ENCODE results near the gene UNC13C.

The UNC13C gene

DNA sequence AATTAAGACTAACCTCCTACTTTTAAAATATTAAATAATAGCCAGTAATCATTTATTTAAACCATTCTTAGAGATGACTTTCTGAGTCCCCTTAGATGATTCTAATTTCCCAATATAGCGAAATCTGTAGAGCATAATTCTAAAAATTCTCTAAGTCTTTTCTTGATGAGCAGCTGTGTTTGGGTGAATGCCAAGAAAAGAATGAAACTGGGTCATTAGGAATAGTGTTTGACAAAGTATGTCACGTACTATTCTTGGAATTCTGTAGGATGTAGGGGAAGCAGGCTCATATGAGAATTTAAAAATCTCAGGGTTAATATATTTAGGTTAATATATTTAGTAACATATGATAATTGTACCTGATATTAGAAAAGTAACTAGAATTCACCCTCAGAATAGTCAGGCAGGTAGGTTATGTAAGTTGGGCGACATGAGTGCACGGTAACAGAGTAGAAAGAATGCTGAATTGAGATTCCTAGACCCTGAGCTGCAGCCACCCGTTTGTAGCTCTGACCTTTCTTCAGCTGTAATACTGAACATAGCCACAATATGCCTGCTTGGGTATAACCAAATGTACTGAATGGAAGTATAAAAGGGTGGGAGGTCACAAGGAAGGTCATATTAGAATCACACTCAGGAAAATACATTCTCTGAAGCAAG is 524.3 kb downstream of the UNC13C start:
- DNase-seq = no peak

DNA sequence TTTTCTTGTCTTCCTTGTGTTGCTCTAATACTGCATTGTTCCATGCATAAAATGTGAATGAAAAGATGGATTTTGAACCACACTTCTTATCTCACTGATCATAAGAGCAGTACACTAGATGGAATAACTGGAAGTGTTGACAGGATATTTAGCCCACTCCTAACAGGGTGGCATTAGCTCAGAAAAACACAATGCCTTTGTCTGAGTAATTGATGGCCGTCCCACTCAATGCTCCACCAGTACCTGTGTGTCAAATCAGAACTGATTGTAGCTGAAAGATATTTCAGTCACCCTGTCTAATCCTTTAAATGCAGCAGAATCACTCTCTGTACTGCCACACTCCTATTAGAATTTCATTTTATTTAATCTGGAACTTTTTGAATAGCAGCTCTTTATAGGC is 526.5 kb downstream of the UNC13C start:
- no peak for DNase-seq

DNA sequence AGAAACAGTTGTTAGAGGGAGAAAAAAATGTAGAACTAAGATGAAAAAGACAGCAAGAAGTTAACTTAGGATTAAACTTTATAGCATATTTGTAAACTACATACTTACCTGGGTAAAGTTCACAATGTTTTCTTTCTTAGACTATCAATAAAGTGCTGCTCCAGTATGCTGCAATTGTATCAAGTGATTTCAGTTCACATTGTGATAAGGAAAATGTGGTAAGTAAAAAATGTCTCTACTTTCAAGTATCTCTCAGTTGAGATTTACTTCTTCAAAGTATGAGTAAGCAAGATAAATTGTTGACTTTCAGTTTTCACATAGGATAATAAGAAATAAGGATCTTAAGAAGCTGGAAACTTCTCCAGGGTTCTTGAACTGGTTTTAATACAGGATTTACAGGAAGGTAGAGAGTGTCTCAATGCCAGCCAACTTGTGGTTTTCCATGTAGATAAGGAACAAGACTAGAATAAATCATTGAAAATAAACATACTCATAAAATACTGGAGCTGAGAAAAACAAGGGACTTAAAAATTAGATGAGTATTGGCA is 528.8 kb downstream of the UNC13C start:
- DNase-seq = no peak

DNA sequence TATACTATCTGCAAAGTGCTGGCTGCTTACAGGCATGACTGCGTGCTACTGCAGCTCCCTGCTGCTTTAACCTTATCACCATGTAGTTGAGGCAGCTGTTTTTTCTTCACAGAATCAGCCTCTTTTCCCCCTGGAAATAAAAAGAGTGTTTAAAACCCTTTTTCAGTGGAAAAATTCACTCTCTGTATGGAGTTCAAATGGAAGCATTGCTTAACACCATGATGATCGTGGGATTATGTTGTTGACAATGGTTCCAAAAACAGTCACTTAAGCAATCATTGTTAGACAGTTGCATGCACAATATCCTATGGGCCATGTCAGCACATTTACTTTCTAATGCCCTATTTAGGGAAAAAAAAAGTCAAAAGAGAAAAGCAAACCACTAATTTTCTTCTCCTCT is 536.4 kb downstream of the UNC13C start:
- no peak for DNase-seq

DNA sequence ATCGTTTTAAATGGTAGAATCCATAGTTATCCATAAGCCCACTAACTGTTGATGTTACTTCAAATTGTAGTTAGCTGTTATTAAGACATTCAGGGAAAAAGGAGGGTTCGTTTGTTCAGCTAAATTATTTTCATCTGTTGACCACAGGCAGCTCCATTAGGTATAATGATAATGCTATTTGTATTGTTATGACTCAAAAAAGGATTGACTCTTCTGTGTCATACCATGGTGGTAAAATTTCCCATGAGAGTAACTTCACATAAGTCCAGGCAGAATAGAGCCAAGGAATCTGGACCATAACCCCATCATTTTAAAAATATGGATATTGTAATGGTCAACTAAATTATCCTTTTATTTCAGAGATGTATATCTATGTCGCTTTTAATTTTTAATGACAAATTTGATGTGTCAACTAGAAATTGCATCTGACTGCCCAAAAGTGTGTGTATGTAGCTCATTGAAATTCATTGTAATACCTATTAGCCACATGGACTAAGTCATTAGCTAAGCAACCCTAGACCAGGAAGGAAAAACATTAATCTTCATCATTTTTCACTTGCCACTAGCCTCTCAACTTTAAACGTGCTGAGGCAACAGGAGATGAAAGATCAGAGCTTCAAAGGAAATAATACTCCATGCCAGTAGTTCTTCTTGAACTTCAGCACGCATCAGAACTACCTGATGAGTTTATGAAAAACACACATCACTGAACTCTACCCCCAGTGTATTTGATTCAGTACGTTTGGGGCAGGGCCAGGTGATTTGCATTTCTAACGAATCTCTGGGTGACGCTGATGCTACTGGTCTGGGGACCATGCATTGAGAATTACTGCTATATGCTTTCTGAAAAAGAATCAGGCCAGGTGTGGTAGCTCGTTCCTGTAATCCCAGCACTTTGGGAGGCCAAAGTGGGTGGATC is 537.7 kb downstream of the UNC13C start:
- no peak for DNase-seq

DNA sequence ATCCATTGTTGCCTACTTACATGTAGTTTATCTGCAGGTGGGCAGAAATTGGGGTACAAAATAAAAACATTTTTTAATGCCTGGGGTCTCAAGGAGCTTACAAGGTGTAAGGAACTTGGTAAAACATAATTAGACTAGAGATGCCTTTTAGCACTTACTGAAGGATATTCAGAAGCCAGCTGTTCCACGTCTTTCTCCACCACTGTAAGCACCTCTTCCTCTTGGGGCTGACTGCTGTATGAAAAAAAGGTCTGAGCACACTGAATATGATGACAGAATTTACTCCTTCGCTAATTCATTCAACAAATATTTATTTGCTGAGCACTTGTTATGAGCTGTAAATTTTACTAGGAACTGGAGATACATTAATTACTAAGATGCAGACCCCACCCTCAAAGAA is 539.1 kb downstream of the UNC13C start:
- no peak for DNase-seq

DNA sequence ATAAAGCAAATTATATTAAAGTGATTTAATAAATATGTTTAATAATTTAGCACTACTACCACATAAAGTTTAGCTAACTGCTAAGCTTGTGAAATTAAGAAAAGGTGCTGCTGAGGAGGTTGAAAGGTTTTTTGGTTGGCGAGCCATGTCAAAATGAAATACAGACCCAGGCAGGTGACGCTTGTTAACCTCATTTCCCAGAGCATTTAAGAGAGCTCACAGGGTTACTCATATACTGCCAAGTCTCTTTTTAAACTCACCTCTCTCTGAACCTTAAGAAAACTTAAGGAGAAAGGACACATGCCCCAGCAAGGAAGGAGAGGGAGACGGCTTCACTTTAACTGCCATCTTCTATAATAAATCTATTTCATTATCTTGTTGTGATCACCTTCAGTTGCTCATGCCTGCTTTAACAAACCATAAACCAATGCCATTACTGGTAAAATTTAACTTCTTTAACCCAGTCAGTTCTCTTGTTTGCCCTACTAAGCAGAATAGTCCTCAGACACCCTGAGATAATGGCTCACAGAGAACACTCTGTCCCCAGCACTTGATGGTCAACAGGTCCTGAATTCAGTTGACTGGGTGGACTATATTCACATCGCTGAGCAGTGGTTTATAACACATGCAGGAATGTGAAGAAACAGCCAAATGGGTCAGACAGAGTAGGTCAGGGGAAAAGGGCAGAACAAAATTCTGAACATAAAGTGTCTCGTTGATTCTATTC is 540.1 kb downstream of the UNC13C start:
- DNase-seq = no peak

DNA sequence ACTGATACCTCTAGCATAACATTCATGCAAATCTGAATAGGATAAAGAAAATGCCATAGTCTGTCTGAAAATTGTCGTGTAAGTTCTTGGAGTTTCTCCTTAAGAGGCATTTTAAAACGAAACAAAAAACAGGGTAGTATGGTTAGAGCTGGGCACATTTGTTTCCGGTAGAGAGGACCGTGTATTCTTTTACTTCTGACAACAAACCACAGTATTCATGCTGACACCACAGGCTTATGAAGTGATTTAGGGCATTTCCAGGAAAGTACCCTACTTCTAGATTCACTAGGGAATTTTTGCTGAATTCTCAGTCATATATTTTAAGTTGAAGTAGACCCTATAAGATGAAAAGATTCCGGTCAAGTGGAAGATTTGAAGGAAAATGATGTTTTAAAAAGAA is 541.3 kb downstream of the UNC13C start:
- DNase-seq = no peak

DNA sequence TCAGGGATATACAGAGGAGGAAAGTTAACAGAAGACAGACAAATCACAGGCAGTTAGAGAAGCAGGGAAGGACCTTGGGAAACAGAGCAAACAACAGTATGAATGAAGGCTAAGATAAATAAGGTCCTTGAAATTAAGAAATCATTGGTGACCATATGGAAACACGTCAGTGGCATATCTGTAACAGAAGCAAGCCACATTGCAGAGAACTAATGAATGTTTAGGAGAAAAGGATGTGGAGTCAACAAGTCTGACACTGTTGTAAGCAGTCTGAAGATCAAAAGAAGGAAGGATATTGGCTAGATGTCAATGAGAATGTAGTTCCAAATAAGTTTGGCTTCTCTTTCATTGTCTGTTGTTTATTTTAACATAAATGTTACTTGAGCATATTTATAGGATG is 542.4 kb downstream of the UNC13C start:
- no peak for DNase-seq

DNA sequence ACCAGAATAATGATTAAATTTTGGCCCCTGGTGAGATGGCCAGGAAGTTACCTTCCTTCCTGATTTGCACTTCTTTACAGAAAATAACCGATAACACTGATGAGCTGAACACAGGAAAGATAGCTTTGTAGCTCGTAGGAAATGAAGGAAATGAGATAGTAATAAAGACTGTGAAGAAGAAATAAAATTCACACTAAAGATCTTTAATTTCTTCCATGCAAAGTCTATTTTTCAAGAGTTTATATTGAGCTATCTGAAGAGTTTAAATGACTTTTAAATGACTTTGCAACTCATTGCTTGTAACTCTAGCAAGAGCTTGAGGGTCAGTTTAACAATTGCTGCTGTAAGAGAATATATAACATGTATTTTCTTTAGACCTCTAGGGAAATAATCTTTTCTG is 543.0 kb downstream of the UNC13C start:
- DNase-seq = no peak

DNA sequence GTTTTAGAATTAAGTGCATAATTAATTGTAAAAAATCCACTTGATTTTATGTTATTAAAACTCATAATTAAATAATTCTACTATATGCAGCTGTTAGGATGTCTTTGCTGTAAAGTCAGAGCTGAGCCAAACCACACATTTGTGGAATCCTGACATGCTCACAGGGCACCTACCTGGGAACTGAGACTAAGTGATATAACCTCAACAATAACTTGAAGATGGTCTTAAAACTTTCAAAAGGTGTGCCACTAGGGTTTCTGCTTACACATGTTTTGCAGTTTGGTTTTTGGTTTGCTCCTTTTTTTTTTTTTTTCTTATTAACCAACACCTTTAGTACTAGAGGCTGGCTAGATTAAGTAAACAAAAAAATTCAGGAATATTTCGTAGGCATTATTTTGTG is 549.8 kb downstream of the UNC13C start:
- no peak for DNase-seq

DNA sequence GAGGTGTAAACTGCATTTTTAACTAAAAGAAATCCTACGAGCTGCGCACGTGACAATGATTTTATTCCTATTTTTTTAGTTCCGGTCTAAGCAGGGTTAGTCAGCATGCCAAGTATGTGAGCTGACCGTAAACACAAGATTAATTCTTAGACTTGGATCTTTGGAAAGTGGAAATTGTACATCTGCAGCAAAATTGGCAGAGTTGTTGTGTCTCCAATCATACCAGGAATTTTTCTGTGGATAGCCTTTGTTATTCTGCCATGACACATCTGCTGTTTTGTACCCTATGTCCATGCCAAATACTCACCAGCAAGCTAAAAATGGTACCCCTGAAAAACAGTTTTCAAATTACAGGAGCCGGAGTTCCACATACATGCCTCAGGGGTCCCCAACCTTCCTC is 562.5 kb downstream of the UNC13C start:
- DNase-seq = peak; percentile 0

DNA sequence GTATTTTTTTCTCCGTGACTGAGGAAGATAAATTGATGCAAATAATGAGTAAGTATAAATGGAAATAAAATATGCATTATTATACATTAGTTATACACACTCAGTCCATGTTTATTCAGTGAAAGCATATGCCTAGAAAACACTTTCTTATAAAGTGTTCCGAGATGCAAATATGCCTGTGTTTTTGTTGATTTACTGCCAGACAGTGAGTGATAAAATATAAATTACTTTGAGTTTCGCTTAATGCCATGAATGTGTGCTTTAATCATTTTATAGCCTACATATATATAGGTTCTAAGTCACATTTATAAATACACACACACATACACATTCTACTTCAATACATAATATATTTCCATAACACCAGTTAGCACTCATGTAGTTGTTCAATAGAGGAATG is 569.2 kb downstream of the UNC13C start:
- DNase-seq = no peak

DNA sequence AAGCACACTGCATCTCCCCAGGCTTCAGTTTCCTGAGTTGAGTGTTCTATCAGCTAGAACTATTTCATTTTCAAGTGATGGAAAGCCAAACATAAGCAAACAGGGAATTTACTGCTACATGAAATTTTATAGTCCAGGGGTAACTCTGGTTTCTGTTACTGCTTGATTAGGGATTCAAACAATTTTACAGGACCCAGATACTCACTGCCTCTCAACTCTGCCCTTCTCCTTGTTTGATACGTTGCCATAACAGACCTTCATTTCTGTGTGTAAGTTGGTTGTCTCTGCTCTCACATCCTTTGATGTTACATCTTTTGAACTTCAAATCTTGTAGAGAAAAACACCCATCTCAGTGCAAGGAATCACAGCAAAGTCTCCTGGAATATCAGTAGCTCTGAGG is 572.7 kb downstream of the UNC13C start:
- no peak for DNase-seq

DNA sequence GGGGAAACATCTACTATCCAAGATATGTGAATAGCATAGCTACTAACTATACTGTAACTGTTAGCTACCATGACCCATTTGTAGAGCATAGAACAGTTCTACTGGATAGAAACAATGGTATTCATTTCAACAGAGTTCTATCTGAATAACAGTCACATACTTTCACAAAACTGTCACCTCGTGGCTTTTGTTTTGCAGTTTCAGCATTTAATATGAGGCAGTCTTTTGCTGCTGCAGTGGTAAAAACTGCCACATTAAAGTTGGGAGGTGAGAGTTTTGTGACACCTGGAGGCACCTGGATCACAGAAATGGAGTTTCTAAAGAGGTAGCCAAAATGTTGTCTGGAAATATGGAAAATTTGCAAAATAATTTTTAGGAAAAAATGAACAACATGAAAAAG is 578.0 kb downstream of the UNC13C start:
- DNase-seq = no peak

DNA sequence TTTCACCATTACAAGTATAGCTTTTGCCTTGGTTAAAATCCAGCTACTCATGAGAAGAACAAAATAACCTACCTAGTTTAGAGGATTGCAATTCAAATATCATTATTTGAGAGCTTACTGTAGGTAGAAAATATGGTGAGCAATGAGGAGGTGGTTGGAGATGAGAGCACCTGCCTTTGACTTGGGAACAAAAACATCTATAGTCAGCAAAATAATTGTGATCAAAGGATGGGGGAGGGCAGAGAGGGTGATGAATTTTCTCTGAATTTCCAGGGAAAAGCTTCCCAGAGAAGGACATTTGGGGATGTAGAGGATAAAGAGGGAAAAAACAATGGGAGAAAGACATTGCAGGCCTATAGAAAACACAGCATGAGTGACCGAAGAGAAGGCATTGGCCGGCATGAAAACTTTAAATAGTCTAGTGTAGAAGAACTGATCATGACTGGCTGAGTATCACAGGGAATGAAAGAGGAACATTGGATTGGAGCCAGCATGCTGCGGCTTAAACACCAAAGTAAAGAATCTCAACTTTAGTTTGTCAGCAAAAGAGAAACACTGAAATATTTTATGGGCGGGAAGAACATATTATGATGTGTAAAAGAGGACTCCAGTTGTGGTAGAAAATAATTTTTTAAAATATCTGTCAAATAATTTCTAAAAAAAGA is 581.3 kb downstream of the UNC13C start:
- no peak for DNase-seq

DNA sequence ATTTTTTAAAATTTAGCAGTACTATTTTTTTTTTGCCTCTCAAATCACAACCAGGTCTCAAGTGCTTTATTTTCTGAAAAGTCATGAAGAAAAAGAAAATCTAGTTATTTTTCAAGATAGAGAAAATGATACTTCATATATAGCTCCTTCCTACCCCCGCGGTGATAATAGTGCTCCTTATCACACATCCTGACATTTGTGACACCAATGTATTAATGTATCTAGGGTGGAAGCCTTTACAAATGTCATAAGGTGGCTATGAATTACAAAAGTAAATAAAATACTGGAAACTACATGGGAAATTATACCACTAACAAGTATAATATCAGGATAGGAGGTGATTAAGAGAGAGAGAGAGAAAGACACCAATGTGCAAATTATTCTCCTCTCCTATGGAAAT is 582.2 kb downstream of the UNC13C start:
- DNase-seq = no peak

DNA sequence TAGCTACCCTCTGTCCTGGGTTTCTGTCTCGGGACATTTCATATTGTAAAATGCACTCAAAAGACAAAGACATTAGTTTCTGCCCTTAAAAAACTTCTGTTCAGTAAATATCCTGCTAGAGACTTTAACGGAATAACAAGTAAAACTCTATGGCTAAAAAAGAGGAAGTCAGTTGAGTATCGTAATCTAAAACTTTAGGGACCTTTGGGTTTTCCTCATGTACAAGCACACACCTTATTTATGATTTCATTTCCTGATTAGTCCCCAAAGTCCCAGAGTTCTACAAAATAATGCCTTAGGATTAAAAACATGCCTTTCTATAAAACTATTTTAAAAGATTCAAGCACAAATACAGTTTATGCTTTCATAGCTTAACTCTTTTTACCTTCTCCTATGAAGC is 585.9 kb downstream of the UNC13C start:
- DNase-seq = no peak

DNA sequence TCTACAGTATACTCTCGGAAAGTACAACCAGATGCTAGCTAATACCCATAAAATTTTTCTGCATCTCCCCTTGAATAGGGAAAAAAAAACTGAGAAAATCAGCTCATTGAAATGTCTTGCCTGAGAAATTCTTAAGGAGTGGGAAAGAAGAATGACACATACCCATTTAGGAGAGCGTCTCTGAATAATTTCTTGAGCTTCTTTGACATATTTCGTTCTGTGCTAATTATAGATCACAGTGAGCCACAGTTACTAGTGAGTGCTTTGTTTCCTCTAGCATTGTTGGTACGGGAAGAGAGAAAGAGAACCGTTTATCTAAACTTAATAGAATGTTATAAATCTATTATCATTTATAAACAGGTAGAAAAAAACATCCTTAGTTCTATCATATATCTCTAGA is 588.4 kb downstream of the UNC13C start:
- no peak for DNase-seq

DNA sequence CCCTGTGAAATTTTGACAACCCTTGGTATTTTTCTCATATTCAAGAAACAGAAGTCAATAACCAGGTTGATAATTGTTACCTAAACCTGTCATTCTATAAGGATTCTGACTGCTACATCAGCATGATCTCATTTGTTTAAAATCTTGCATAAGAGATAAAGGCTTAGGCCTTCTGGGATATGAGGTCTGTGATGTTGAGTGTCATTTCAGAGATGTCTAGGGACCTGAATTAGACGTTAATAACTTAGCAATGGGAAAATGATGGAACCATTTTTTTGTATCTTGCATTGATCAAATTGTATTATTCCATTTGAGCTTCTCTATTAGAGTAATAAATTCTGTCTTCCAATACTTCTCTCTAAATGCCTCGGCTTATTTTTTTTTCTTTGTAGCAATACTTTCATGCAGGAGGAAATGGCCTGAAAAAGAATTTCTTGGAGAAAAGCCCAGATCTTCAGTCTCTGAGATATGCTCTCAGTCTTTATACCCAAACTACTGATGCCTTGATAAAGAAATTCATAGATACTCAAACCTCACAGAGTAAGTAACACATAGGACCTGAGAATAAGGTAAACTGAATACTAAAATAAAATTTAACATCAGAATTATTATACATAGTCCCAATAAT is 589.3 kb downstream of the UNC13C start:
- peak; percentile 1 for DNase-seq

DNA sequence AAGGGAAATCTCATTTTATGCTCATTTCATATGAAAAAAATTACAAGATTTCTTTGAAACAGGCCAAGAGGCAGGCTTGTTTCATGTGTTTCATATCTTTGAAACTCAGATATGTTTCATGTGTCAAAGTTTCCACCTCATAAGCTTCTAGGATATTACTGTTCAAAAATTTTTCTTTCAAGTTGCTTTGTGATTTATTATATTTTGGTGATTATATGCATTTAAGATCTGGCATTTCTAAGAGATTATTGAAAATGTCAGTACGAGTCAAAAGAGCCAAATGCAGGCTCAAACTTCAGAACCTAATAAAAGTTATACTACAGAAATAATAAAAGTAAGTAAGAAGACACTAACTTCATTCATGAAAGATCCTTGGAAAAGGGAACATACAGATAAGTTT is 590.1 kb downstream of the UNC13C start:
- no peak for DNase-seq

DNA sequence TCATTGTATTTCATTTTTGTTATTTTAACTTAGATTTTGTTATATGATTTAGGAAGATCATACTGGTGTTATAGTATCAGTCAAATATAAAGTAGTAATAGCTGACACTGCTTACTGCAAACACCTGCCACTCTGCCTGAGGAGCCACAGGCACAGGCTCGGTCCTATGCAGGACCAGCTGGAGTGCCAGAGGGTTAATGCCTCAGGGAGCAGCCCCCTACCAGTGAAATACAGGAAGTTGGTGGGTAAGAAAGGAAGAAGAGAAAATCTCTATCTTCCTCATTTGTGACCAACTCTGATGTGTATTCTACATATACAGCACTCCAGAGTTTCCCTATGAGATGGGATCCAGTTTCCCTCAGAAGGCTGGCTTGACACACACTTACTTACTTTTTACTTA is 593.3 kb downstream of the UNC13C start:
- no peak for DNase-seq

DNA sequence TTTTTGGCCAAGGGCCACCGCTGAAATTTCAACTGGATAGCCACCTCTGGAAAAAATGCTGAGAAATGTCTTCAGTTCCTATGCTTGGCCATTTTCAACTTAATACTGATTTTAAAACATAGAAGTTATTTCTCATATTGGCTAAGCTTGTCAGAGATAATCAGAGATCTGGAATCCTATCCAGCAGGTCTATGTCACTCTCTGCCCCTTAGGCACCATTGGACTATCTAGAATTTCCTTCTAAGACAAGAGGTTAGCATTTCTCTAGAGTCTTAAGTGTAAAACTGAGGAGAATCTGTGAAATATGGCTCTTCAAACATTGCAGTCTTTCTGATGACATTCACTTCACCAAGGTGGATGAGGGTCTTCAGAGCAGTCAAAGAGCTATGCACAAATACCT is 597.3 kb downstream of the UNC13C start:
- no peak for DNase-seq
